SU-DHL-6 (cell line): ENCODE results near the gene GHRHR.

ENCODE experiments used
- H2AFZ ChIP-seq: fragments of 200-600 bp; sonication (generic); 2 replicates; pipeline ENCODE4 v1.6.1; 2014; ENCODE audit warnings: low read depth, mild to moderate bottlenecking, moderate library complexity, mixed read lengths, antibody characterized with exemption, low read length; ENCODE audit not compliant: severe bottlenecking
- H3F3A ChIP-seq: fragments of 200-600 bp; shearing (Covaris generic); 2 replicates; pipeline ENCODE4 v1.6.0; 2016; ENCODE audit warnings: antibody characterized with exemption, mild to moderate bottlenecking; ENCODE audit not compliant: insufficient read depth
- H3K27ac ChIP-seq: fragments of 200-600 bp; sonication (generic); 2 replicates; pipeline ENCODE4 v1.5.1; 2016; ENCODE audit warnings: low read depth, mild to moderate bottlenecking, low read length, moderate library complexity, mixed read lengths
- H3K27me3 ChIP-seq: fragments of 200-600 bp; sonication (generic), shearing (Covaris generic); 2 replicates; pipeline ENCODE4 v1.6.0; 2014; ENCODE audit warnings: mild to moderate bottlenecking, low read length
- H3K36me3 ChIP-seq: fragments of 200-600 bp; sonication (generic); 2 replicates; pipeline ENCODE4 v1.6.1; 2014; ENCODE audit warnings: mild to moderate bottlenecking, low read length, mixed read lengths
- H3K4me2 ChIP-seq: fragments of 300-600, 200-600 bp; shearing (Covaris generic), sonication (generic); 2 replicates; pipeline ENCODE4 v1.6.0; 2014; ENCODE audit warnings: low read length, low read depth, mild to moderate bottlenecking; ENCODE audit not compliant: poor library complexity, severe bottlenecking
- H3K4me3 ChIP-seq: fragments of 200-600 bp; sonication (generic); 2 replicates; pipeline ENCODE4 v1.5.1; 2014; ENCODE audit warnings: antibody characterized with exemption, low read length, mild to moderate bottlenecking, mixed read lengths; ENCODE audit not compliant: insufficient read depth, poor library complexity, severe bottlenecking
- H3K79me2 ChIP-seq: fragments of 200-600 bp; sonication (generic); 2 replicates; pipeline ENCODE4 v1.6.1; 2014; ENCODE audit warnings: mild to moderate bottlenecking, low read length, moderate library complexity; ENCODE audit not compliant: insufficient read depth
- H3K9ac ChIP-seq: fragments of 200-600 bp; sonication (generic); 2 replicates; pipeline ENCODE4 v1.7.0; 2014; ENCODE audit warnings: mild to moderate bottlenecking, low read length
- H3K9me2 ChIP-seq: fragments of 200-600 bp; sonication (generic); replicated peaks from 2 replicates; pipeline ENCODE4 v1.6.1; 2014; ENCODE audit warnings: low read length; ENCODE audit not compliant: insufficient read depth
- H3K9me3 ChIP-seq: fragments of 200-600 bp; sonication (generic); 2 replicates; pipeline ENCODE4 v1.6.1; 2014; ENCODE audit warnings: low read length, mixed read lengths; ENCODE audit not compliant: insufficient read depth
- H4K20me1 ChIP-seq: fragments of 200-600 bp; sonication (generic); 2 replicates; pipeline ENCODE4 v1.6.1; 2014; ENCODE audit warnings: low read depth, mild to moderate bottlenecking, antibody characterized with exemption, low read length, moderate library complexity, mixed read lengths
- EZH2phosphoT487 ChIP-seq: fragments of 200-600 bp; sonication (generic), shearing (Covaris generic); conservative IDR thresholded peaks from 2 replicates; pipeline ENCODE4 v1.6.1; 2018; ENCODE audit warnings: mild to moderate bottlenecking, antibody characterized with exemption, low read length, moderate library complexity, mixed read lengths
- TF ChIP-seq, protein P1 (sequence below): fragments of 200-600 bp; sonication (generic); IDR thresholded peaks from one replicate; pipeline ENCODE4 v1.5.1; 2017; ENCODE audit warnings: antibody characterized with exemption, mild to moderate bottlenecking, low read length, moderate library complexity; ENCODE audit not compliant: insufficient read depth, poor library complexity, severe bottlenecking

Gene GHRHR

DNA sequence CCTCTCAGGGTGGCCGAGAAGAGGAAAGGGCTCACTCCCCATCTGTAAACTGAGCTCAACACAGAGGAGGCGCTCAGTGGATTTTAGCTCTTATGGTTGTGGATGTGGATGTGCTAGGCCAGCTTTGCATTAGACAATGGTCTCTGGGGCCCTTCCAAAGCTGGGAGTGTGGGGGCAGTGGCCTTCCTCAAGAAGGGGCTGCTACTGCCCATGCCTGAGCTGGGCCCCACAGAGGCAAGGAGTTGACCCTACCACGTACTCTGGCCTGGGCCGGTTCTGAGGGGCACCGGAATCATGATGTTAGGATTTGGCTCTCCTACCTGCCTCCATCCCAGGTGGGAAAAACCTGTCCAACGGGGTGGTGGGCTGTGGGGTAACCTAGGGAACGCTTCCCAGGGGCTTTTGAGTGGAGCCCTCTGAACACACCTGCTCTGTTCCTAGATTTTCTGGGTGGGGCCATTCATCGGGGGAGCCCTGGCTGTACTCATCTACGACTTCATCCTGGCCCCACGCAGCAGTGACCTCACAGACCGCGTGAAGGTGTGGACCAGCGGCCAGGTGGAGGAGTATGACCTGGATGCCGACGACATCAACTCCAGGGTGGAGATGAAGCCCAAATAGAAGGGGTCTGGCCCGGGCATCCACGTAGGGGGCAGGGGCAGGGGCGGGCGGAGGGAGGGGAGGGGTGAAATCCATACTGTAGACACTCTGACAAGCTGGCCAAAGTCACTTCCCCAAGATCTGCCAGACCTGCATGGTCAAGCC is 40.6 kb upstream of the GHRHR start:
- no peaks in the 10 kb centered on the region for H3K79me2 ChIP-seq
- no peak overlapping the region for H3K27ac ChIP-seq
- no peaks in the 10 kb centered on the region for H3F3A ChIP-seq
- no peaks in the 10 kb centered on the region for H3K9me2 ChIP-seq
- H3K4me2 ChIP-seq, result no peak overlapping the region
- no peaks in the 10 kb centered on the region for H3K27me3 ChIP-seq
- no peak overlapping the region for H3K9ac ChIP-seq
- no peaks in the 10 kb centered on the region for H3K9me3 ChIP-seq
- no peaks in the 10 kb centered on the region for H4K20me1 ChIP-seq
- no peak overlapping the region for H2AFZ ChIP-seq
- TF ChIP-seq, protein P1, sequence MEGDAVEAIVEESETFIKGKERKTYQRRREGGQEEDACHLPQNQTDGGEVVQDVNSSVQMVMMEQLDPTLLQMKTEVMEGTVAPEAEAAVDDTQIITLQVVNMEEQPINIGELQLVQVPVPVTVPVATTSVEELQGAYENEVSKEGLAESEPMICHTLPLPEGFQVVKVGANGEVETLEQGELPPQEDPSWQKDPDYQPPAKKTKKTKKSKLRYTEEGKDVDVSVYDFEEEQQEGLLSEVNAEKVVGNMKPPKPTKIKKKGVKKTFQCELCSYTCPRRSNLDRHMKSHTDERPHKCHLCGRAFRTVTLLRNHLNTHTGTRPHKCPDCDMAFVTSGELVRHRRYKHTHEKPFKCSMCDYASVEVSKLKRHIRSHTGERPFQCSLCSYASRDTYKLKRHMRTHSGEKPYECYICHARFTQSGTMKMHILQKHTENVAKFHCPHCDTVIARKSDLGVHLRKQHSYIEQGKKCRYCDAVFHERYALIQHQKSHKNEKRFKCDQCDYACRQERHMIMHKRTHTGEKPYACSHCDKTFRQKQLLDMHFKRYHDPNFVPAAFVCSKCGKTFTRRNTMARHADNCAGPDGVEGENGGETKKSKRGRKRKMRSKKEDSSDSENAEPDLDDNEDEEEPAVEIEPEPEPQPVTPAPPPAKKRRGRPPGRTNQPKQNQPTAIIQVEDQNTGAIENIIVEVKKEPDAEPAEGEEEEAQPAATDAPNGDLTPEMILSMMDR, result no peak
- no peak for TF ChIP-seq EZH2phosphoT487
- no peak overlapping the region for H3K4me3 ChIP-seq
- no peaks in the 10 kb centered on the region for H3K36me3 ChIP-seq

DNA sequence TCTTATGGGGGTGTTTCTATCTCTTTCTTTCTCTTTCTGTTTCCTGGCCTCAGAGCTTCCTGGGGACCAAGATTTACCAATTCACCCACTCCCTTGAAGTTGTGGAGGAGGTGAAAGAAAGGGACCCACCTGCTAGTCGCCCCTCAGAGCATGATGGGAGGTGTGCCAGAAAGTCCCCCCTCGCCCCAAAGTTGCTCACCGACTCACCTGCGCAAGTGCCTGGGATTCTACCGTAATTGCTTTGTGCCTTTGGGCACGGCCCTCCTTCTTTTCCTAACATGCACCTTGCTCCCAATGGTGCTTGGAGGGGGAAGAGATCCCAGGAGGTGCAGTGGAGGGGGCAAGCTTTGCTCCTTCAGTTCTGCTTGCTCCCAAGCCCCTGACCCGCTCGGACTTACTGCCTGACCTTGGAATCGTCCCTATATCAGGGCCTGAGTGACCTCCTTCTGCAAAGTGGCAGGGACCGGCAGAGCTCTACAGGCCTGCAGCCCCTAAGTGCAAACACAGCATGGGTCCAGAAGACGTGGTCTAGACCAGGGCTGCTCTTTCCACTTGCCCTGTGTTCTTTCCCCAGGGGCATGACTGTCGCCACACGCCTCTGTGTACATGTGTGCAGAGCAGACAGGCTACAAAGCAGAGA is 39.9 kb upstream of the GHRHR start:
- Histone ChIP-seq H3K36me3 (no peaks in the 10 kb centered on the region), H2AFZ (no peak overlapping the region), H3K27me3 (no peaks in the 10 kb centered on the region), H3K79me2 (no peaks in the 10 kb centered on the region), H3F3A (no peaks in the 10 kb centered on the region), H3K4me2 (no peak overlapping the region), H3K9me2 (no peaks in the 10 kb centered on the region), H3K9me3 (no peaks in the 10 kb centered on the region), H4K20me1 (no peaks in the 10 kb centered on the region), H3K9ac (no peak overlapping the region), H3K27ac (no peak overlapping the region), H3K4me3 (no peak overlapping the region)
- TF ChIP-seq, protein P1, result no peak
- no peak for TF ChIP-seq EZH2phosphoT487

DNA sequence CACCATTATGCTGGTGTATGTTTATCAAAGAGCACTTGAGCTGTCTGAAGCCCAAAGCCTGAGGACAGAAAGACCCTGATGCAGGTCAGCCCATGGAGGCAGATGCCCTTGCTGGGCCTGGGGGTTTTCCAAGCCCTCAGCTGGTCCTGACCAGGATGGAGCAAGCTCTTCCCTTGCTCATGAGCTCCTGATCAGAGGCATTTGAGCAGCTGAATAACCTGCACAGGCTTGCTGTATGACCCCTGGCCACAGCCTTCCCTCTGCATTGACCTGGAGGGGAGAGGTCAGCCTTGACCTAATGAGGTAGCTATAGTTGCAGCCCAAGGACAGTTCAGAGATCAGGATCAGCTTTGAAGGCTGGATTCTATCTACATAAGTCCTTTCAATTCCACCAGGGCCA is 39.1 kb upstream of the GHRHR start:
- Histone ChIP-seq H3K4me2 (no peak overlapping the region), H3K36me3 (no peaks in the 10 kb centered on the region), H3K79me2 (no peaks in the 10 kb centered on the region), H3F3A (no peaks in the 10 kb centered on the region), H3K4me3 (no peak overlapping the region), H3K27ac (no peak overlapping the region), H3K9me3 (no peaks in the 10 kb centered on the region), H3K9me2 (no peaks in the 10 kb centered on the region), H4K20me1 (no peaks in the 10 kb centered on the region), H3K27me3 (no peaks in the 10 kb centered on the region), H2AFZ (no peak overlapping the region), H3K9ac (no peak overlapping the region)
- TF ChIP-seq EZH2phosphoT487, result no peak
- TF ChIP-seq, protein P1, result no peak
